ENCODE measurements around the gene NATD1. TPM values are rescaled to one million over a fixed set of nuclear protein-coding genes. Genes with fewer than 3 reads are reported as not detected.

NATD1 gene
- total RNA-seq, 1 experiment from 2014 or later: 0.75 TPM

- intact Hi-C loops (cut with micrococcal nuclease; ENCODE audit: unreplicated experiment): no loop called here
- ChIA-PET POLR2A (ENCODE audit: low non-redundant PET) (no interaction called here), CTCF (no interaction called here)
- no peaks in the 10 kb centered on the region for H3K27me3 ChIP-seq (replicated peaks; ENCODE audit: insufficient read depth, low read depth, low read length, poor library complexity)
- DNase-seq (ENCODE audit: low spot score): no peak
- H3K36me3 ChIP-seq (ENCODE audit: insufficient read depth, low read length, poor library complexity, severe bottlenecking): no peaks in the 10 kb centered on the region
- no TSS peak for BruUV-seq (replicated peaks)
- no peak overlapping the region for H3K4me3 ChIP-seq (ENCODE audit: low read depth, low read length, poor library complexity, severe bottlenecking)
- no peaks in the 10 kb centered on the region for H3K9me3 ChIP-seq (ENCODE audit: low read depth, low read length, poor library complexity, severe bottlenecking)
- TF ChIP-seq EZH2 (IDR thresholded peaks at IDR 0.05; ENCODE audit: borderline replicate concordance, low read depth, low read length, poor library complexity, severe bottlenecking): no peak
- TF ChIP-seq, protein P1, sequence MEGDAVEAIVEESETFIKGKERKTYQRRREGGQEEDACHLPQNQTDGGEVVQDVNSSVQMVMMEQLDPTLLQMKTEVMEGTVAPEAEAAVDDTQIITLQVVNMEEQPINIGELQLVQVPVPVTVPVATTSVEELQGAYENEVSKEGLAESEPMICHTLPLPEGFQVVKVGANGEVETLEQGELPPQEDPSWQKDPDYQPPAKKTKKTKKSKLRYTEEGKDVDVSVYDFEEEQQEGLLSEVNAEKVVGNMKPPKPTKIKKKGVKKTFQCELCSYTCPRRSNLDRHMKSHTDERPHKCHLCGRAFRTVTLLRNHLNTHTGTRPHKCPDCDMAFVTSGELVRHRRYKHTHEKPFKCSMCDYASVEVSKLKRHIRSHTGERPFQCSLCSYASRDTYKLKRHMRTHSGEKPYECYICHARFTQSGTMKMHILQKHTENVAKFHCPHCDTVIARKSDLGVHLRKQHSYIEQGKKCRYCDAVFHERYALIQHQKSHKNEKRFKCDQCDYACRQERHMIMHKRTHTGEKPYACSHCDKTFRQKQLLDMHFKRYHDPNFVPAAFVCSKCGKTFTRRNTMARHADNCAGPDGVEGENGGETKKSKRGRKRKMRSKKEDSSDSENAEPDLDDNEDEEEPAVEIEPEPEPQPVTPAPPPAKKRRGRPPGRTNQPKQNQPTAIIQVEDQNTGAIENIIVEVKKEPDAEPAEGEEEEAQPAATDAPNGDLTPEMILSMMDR (conservative IDR thresholded peaks at IDR 0.05; ENCODE audit: low read depth, low read length): no peak
- no peaks in the 10 kb centered on the region for H3K4me1 ChIP-seq (ENCODE audit: insufficient read depth, low read length, poor library complexity, severe bottlenecking)
- no peak overlapping the region for H3K27ac ChIP-seq (ENCODE audit: low read depth, low read length, poor library complexity, severe bottlenecking)
Measured at GRCh38 chr17:21258593-21258992, 5.4 kb upstream of the NATD1 start.

GRCh38 chr17:21253646-21254441 is 634 bp upstream of the NATD1 start:
- Histone ChIP-seq H3K27me3 (replicated peaks; ENCODE audit: insufficient read depth, low read depth, low read length, poor library complexity) (no peaks in the 10 kb centered on the region), H3K4me3 (ENCODE audit: low read depth, low read length, poor library complexity, severe bottlenecking) (peak overlapping the region; percentile 48), H3K9me3 (ENCODE audit: low read depth, low read length, poor library complexity, severe bottlenecking) (no peaks in the 10 kb centered on the region), H3K4me1 (ENCODE audit: insufficient read depth, low read length, poor library complexity, severe bottlenecking) (no peaks in the 10 kb centered on the region), H3K36me3 (ENCODE audit: insufficient read depth, low read length, poor library complexity, severe bottlenecking) (no peaks in the 10 kb centered on the region), H3K27ac (ENCODE audit: low read depth, low read length, poor library complexity, severe bottlenecking) (no peak overlapping the region)
- DNase-seq (ENCODE audit: low spot score): no peak
- BruUV-seq (replicated peaks): no TSS peak
- intact Hi-C loops (cut with micrococcal nuclease; ENCODE audit: unreplicated experiment): loop anchor here (2.0 kb wide), 1 partner anchor 21 kb away; no protein-coding TSS in a partner anchor
- ChIA-PET CTCF (no interaction called here), POLR2A (ENCODE audit: low non-redundant PET) (no interaction called here)
- no peak for TF ChIP-seq EZH2 (IDR thresholded peaks at IDR 0.05; ENCODE audit: borderline replicate concordance, low read depth, low read length, poor library complexity, severe bottlenecking)
- TF ChIP-seq, protein P1 (conservative IDR thresholded peaks at IDR 0.05; ENCODE audit: low read depth, low read length): no peak

DNA sequence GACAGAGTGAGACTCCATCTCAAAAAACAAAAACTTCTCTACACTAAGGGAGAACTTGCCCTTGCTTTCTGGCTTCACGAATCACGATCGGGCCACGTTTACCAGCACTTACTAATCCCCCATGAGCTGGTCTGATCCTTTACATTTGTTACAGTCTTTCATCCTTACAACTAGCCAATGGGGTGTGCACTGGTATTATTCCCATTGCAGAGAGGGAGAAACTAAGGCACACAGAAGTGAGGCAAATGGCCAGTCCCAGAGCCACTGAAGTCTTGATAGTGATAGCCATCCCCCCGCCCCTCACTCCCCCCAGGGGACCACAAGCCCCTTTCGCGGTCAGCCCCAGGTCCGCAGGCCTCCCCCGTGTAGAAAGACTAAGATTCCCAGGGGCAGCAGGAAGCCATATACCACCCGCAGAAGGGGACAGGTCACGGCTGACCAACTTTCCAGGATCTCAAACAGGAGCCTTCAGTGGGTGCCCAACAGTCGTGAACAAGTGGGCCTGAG is 868 bp downstream of the NATD1 start:
- no peaks in the 10 kb centered on the region for H3K27me3 ChIP-seq (replicated peaks; ENCODE audit: insufficient read depth, low read depth, low read length, poor library complexity)
- TF ChIP-seq, protein P1 (conservative IDR thresholded peaks at IDR 0.05; ENCODE audit: low read depth, low read length): no peak
- no peak for TF ChIP-seq EZH2 (IDR thresholded peaks at IDR 0.05; ENCODE audit: borderline replicate concordance, low read depth, low read length, poor library complexity, severe bottlenecking)
- no peak for DNase-seq (ENCODE audit: low spot score)
- ChIA-PET POLR2A (ENCODE audit: low non-redundant PET) (no interaction called here), CTCF (no interaction called here)
- H3K27ac ChIP-seq (ENCODE audit: low read depth, low read length, poor library complexity, severe bottlenecking): no peak overlapping the region
- no TSS peak for BruUV-seq (replicated peaks)
- no peaks in the 10 kb centered on the region for H3K9me3 ChIP-seq (ENCODE audit: low read depth, low read length, poor library complexity, severe bottlenecking)
- no peaks in the 10 kb centered on the region for H3K36me3 ChIP-seq (ENCODE audit: insufficient read depth, low read length, poor library complexity, severe bottlenecking)
- H3K4me1 ChIP-seq (ENCODE audit: insufficient read depth, low read length, poor library complexity, severe bottlenecking): no peaks in the 10 kb centered on the region
- intact Hi-C loops (cut with micrococcal nuclease; ENCODE audit: unreplicated experiment): loop anchor here (2.0 kb wide), 1 partner anchor 22 kb away; no protein-coding TSS in a partner anchor
- H3K4me3 ChIP-seq (ENCODE audit: low read depth, low read length, poor library complexity, severe bottlenecking): peak overlapping the region; percentile 48
